Bronchial epithelial cell (primary cell): ENCODE measurements around the gene DAPK2. TPM values are rescaled to one million over a fixed set of nuclear protein-coding genes. Genes with fewer than 3 reads are reported as not detected.

ENCODE experiments used
- DNase-seq: peaks from one replicate; pipeline ENCODE4 v3.0.0-alpha.2; 2010; ENCODE audit warnings: low read depth
- FAIRE-seq: peaks from 2 replicates; lab custom pipeline; 2011; peaks lifted over from hg19 to GRCh38; lab: Jason Lieb, UNC
- H3K27me3 ChIP-seq: 2 replicates; pipeline ENCODE4 v1.5.1; 2011; ENCODE audit warnings: low read length; ENCODE audit not compliant: control insufficient read depth, insufficient read depth
- H3K36me3 ChIP-seq: 2 replicates; pipeline ENCODE4 v1.5.1; 2011; ENCODE audit warnings: low read length; ENCODE audit not compliant: control insufficient read depth, insufficient read depth
- H3K4me3 ChIP-seq: 2 replicates; pipeline ENCODE4 v1.5.1; 2011; ENCODE audit warnings: mild to moderate bottlenecking, low read depth, low read length, control low read depth
- total RNA-seq: library from RNA; depleted of rRNA; stranded (reverse); fragments of >200 nt; gene quantifications from 2 replicates; pipeline ENCODE4 v1.2.1, GENCODE V29; 2014
- TF ChIP-seq, protein P1 (sequence below): IDR thresholded peaks from 2 replicates; pipeline ENCODE4 v1.5.1; 2011; ENCODE audit warnings: mild to moderate bottlenecking, moderate library complexity, low read length, control low read depth, inconsistent platforms; ENCODE audit not compliant: insufficient read depth, severe bottlenecking

Gene DAPK2
- total RNA-seq, 1 donor from 2014 or later, result 0.53 TPM

DNA sequence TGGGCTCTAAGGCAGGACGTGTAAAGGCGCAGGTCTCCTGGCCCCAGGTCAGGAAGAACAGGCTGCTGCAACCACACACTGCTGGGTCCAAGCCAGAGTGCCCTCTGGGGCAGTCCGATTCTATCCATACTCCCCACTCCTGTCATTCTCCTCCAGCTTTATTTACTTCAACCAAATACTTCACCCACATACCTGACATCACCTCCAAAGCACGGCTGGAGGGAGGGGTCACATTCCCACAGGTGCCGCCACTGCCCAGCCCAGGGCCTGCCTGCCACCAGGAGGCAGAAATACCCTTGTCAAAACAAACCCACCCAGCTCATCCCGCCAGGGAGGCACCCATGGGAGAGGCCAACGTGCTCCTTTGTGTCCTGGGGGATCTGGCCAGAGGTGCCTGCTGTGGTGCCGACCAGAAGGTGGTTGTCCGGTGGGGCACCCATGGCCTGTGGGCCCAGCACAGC lies 100.4 kb downstream of the DAPK2 start:
- Histone ChIP-seq H3K4me3 (no peak overlapping the region), H3K27me3 (no peaks in the 10 kb centered on the region), H3K36me3 (no peaks in the 10 kb centered on the region)
- FAIRE-seq (no peak), DNase-seq (peak; percentile 94)
- TF ChIP-seq, protein P1, sequence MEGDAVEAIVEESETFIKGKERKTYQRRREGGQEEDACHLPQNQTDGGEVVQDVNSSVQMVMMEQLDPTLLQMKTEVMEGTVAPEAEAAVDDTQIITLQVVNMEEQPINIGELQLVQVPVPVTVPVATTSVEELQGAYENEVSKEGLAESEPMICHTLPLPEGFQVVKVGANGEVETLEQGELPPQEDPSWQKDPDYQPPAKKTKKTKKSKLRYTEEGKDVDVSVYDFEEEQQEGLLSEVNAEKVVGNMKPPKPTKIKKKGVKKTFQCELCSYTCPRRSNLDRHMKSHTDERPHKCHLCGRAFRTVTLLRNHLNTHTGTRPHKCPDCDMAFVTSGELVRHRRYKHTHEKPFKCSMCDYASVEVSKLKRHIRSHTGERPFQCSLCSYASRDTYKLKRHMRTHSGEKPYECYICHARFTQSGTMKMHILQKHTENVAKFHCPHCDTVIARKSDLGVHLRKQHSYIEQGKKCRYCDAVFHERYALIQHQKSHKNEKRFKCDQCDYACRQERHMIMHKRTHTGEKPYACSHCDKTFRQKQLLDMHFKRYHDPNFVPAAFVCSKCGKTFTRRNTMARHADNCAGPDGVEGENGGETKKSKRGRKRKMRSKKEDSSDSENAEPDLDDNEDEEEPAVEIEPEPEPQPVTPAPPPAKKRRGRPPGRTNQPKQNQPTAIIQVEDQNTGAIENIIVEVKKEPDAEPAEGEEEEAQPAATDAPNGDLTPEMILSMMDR, result peak; percentile 71

DNA sequence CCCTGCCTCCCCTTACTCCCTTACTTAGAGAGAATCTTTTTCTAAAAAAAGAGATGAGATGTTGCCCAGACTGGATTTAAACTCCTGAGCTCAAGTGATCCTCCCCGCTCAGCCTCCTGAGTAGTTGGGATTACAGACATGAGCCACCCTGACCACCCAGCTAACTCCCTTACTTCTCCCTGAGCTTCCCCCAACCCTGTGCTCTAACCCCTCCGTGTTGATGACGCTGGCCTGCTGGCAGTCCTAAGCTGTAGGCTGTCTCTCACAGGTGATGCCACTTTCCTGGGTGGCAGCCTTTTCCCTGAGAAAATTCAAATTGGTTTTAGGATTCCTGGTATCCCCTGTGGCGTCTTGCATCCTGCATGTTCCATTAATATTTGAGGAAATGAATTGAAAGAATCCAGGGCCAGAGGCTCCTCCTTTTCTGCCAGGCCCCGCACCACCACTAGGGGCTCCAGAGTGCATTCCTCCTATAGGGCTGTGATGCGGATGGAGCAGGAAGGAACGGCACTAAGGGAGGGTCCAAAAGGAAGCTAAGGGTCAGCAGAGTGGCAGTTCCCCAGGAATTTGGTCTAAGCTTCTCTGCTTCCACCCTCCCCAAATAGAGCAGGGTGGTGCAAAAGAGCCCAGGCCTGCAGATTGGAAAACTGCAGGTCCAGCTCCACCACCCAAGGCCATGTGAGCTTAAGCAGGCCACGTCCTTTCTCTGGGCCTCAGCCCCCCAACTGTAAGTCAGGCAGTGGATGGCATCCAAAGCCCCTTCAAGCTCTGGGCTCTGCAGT lies 101.1 kb downstream of the DAPK2 start:
- H3K36me3 ChIP-seq, result no peaks in the 10 kb centered on the region
- no peaks in the 10 kb centered on the region for H3K27me3 ChIP-seq
- TF ChIP-seq, protein P1, result peak; percentile 91
- no peak overlapping the region for H3K4me3 ChIP-seq
- peak; percentile 59 for DNase-seq
- no peak for FAIRE-seq

DNA sequence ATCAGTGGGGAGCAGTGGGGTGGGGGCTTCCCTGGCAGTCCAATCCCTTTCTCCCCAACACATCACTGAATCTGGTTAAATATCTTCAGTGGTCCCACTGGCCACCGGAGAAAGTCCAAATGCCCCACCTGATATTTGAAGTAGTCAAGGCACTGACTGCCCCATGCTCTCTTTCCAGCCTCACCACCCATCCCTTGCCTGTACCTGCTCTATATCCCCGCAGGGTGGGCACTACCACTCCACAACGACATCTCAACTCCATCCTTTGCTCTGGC lies 101.7 kb downstream of the DAPK2 start:
- no peak for FAIRE-seq

DNA sequence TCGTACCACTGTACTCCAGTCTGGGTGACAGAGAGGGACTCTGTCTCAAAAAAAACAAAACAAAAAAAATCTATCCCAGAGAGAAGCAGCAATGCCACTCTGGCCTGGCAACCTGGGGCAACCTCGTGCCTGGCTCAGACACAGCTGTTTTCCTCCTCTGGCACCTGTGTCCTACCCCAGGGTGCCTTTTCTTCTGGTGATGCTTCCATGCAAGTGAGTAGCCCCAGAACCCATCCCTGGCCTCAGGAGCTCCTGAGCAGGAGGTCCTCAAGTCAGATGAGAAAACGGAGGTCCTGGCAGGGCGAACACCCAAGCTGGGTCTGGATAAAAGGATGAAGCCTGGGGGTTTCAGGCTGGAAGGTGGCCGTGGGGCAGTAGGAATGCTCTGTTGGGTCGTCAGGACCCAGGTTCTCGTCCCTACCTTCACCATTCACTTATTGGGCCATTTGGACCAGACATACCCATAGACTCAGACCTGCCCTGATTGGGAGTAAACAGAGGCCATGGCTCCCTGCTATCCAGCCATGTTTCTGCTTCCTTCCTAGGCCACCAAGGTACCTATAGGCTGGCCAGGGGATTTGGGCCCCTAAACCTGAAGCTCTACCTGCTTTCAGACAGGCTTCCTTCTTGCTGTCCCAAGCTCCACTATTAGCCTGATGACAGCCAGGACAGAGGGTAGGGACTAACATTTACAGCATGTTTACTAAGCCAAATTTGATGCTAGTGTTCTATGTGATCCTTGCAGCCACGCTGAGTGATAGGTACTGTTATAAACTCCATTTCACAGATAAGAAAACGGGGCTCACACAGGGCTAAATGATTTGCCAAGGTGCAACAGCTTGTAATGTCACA lies 102.2 kb downstream of the DAPK2 start:
- Histone ChIP-seq H3K4me3 (no peak overlapping the region), H3K36me3 (no peaks in the 10 kb centered on the region), H3K27me3 (no peaks in the 10 kb centered on the region)
- FAIRE-seq, result no peak
- no peak for DNase-seq
- TF ChIP-seq, protein P1, result no peak

More for the DNA sequence above, 101.7 kb downstream of the DAPK2 start:
- Histone ChIP-seq H3K27me3 (no peaks in the 10 kb centered on the region), H3K4me3 (no peak overlapping the region), H3K36me3 (no peaks in the 10 kb centered on the region)
- TF ChIP-seq, protein P1, result no peak
- DNase-seq, result no peak

DNA sequence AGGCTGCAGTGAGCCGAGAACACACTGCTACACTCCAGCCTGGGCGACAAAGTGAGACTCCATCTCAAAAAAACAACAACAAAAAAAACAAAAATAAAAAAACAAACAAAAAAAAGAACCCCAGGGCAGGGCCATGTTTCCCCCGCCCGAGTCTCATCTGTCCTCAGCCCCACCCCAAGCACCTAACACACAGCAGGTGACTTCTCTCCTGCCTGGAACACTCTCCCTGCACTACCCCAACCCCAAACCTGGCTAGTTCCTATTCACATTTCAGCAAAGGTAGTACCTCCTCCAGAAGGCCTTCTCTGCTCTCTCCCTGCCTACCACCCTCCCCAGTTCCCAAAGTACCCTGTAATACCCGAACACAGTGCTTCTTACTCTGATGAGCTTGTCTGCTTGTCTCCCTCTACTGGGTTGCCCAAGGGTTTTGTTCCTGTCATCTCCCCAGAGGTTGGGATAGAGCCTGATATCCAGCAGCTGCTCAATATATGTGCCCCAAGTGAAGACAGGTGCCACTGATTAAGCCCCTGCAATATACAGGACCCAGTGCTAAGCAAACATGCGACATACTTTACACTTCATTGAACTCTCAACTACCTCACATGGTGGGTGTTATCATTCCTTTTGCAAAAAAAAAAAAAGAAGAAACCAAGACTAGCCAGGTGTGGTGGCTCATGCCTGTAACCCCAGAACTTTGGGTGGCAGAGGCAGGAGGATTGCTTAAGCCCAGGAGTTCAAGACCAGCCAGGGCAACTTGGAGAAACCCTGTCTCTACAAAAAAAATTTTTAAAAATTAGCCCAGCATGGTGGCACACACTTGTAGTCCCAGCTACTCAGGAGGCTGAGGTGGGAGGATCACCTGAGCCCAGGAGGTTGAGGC lies 103.6 kb downstream of the DAPK2 start:
- no peaks in the 10 kb centered on the region for H3K27me3 ChIP-seq
- no peak overlapping the region for H3K4me3 ChIP-seq
- no peak for DNase-seq
- FAIRE-seq, result no peak
- H3K36me3 ChIP-seq, result no peaks in the 10 kb centered on the region
- TF ChIP-seq, protein P1, result no peak
